Activated naive CD4-positive, alpha-beta T cell treated with anti-CD3 and anti-CD28 coated beads for 36 hours (primary cell): ENCODE measurements around the gene SRP72. TPM values are rescaled to one million over a fixed set of nuclear protein-coding genes. Genes with fewer than 3 reads are reported as not detected.

Source experiments
- CTCF ChIA-PET: fragments of 350-600 bp; sonication (Branson Sonifier 250); formaldehyde crosslinking; loops from one replicate; lab custom pipeline; 2021; ENCODE audit warnings: antibody characterized with exemption; lab: Charles Lee
- DNase-seq: peaks from one replicate; pipeline ENCODE4 v3.0.0-alpha.2; 2020
- H3K27ac Mint-ChIP-seq: one replicate; pipeline ENCODE4 v1.8.0; 2021; ENCODE audit warnings: mild to moderate bottlenecking, mixed read lengths
- H3K27me3 Mint-ChIP-seq: one replicate; pipeline ENCODE4 v1.8.0; 2021; ENCODE audit warnings: low read depth, mixed read lengths
- H3K36me3 Mint-ChIP-seq: one replicate; pipeline ENCODE4 v1.8.0; 2021; ENCODE audit warnings: low read depth, mixed read lengths
- H3K4me1 Mint-ChIP-seq: one replicate; pipeline ENCODE4 v1.8.0; 2021; ENCODE audit warnings: low read depth, mixed read lengths
- H3K4me3 Mint-ChIP-seq: one replicate; pipeline ENCODE4 v1.8.0; 2021; ENCODE audit warnings: mild to moderate bottlenecking, moderate library complexity, mixed read lengths
- H3K9me3 Mint-ChIP-seq: one replicate; pipeline ENCODE4 v1.8.0; 2021; ENCODE audit warnings: mixed read lengths
- intact Hi-C: fragments of 100-400 bp; cut with micrococcal nuclease; formaldehyde crosslinking; loops from one replicate; pipeline ENCODE4 v1.15.1; 2023
- total RNA-seq, 2 experiments: library from RNA; stranded (reverse); gene quantifications; one replicate each; pipeline ENCODE4 v1.2.3, GENCODE V29; 2021

SRP72 gene
- total RNA-seq, 2 experiments from 2014 or later, result 200 to 212 TPM

- intact Hi-C loops, result no loop called here
- no peaks in the 10 kb centered on the region for H3K4me1 Mint-ChIP-seq
These were observed 46.1 kb downstream of the SRP72 start for GRCh38 chr4:56513517-56513916.

GRCh38 chr4:56530269-56531148, 63.1 kb downstream of the SRP72 start:
- H3K9me3 Mint-ChIP-seq, result no peaks in the 10 kb centered on the region
- H3K4me1 Mint-ChIP-seq, result peaks cover 1% of the 10 kb centered on the region
- H3K27me3 Mint-ChIP-seq, result peaks cover 4% of the 10 kb centered on the region
- peak; percentile 88 for DNase-seq
- peak overlapping the region; percentile 58 for H3K4me3 Mint-ChIP-seq
- no peak overlapping the region for H3K27ac Mint-ChIP-seq
- H3K36me3 Mint-ChIP-seq, result no peaks in the 10 kb centered on the region
- CTCF ChIA-PET, result interaction anchor here (0.9 to 2.0 kb wide), 3 partner anchors 13 to 306 kb away, joined by 3 to 9 read pairs (median 3); no protein-coding TSS in a partner anchor
- intact Hi-C loops, result loop anchor here (1.0 to 5.0 kb wide), 8 partner anchors 14 to 1133 kb away; partner anchors contain the start of genes ARL9, CEP135, PAICS and SRP72

More at GRCh38 chr4:56513517-56513916, 46.1 kb downstream of the SRP72 start:
- CTCF ChIA-PET, result no interaction called here
- peaks cover 3% of the 10 kb centered on the region for H3K27me3 Mint-ChIP-seq
- no peak overlapping the region for H3K4me3 Mint-ChIP-seq
- H3K36me3 Mint-ChIP-seq, result no peaks in the 10 kb centered on the region
- H3K27ac Mint-ChIP-seq, result no peak overlapping the region
- H3K9me3 Mint-ChIP-seq, result no peaks in the 10 kb centered on the region
- DNase-seq, result no peak

- CTCF ChIA-PET, result interaction anchor here (0.9 to 2.0 kb wide), 3 partner anchors 13 to 305 kb away, joined by 3 to 9 read pairs (median 3); no protein-coding TSS in a partner anchor
- no peak for DNase-seq
- Mint-ChIP-seq H3K4me3 (no peak overlapping the region), H3K4me1 (peaks cover 1% of the 10 kb centered on the region), H3K27ac (no peak overlapping the region), H3K36me3 (no peaks in the 10 kb centered on the region), H3K9me3 (no peaks in the 10 kb centered on the region), H3K27me3 (peaks cover 6% of the 10 kb centered on the region)
- intact Hi-C loops, result loop anchor here (2.0 to 5.0 kb wide), 3 partner anchors 288 to 1134 kb away; partner anchors contain the start of gene TMEM165
These were observed 63.8 kb downstream of the SRP72 start for GRCh38 chr4:56531149-56531770.

GRCh38 chr4:56531823-56532222, 64.4 kb downstream of the SRP72 start:
- Mint-ChIP-seq H3K4me1 (peaks cover 1% of the 10 kb centered on the region), H3K4me3 (no peak overlapping the region), H3K27me3 (peaks cover 8% of the 10 kb centered on the region), H3K9me3 (no peaks in the 10 kb centered on the region), H3K36me3 (no peaks in the 10 kb centered on the region), H3K27ac (no peak overlapping the region)
- CTCF ChIA-PET, result interaction anchor here (0.9 to 2.0 kb wide), 3 partner anchors 13 to 305 kb away, joined by 3 to 9 read pairs (median 3); no protein-coding TSS in a partner anchor
- no peak for DNase-seq
- intact Hi-C loops, result loop anchor here (2.0 to 5.0 kb wide), 3 partner anchors 287 to 1135 kb away; partner anchors contain the start of gene TMEM165

GRCh38 chr4:56532239-56532638, 64.8 kb downstream of the SRP72 start:
- Mint-ChIP-seq H3K27ac (no peak overlapping the region), H3K27me3 (peaks cover 10% of the 10 kb centered on the region), H3K9me3 (no peaks in the 10 kb centered on the region), H3K4me1 (peaks cover 1% of the 10 kb centered on the region), H3K36me3 (no peaks in the 10 kb centered on the region), H3K4me3 (no peak overlapping the region)
- no peak for DNase-seq
- CTCF ChIA-PET, result interaction anchor here (1.0 to 1.6 kb wide), 2 partner anchors 12 to 13 kb away, joined by 5 read pairs; no protein-coding TSS in a partner anchor
- intact Hi-C loops, result loop anchor here (5.0 kb wide), 2 partner anchors 305 to 1135 kb away; partner anchors contain the start of gene TMEM165

- Mint-ChIP-seq H3K9me3 (no peaks in the 10 kb centered on the region), H3K4me3 (no peak overlapping the region), H3K36me3 (no peaks in the 10 kb centered on the region), H3K27me3 (peaks cover 13% of the 10 kb centered on the region), H3K4me1 (no peaks in the 10 kb centered on the region), H3K27ac (no peak overlapping the region)
- DNase-seq, result no peak
- intact Hi-C loops, result no loop called here
- CTCF ChIA-PET, result no interaction called here
These were observed 68.5 kb downstream of the SRP72 start for GRCh38 chr4:56535915-56536314.

GRCh38 chr4:56537147-56537546, 69.7 kb downstream of the SRP72 start:
- no peak for DNase-seq
- Mint-ChIP-seq H3K27ac (no peak overlapping the region), H3K4me3 (no peak overlapping the region), H3K36me3 (no peaks in the 10 kb centered on the region), H3K4me1 (no peaks in the 10 kb centered on the region), H3K9me3 (no peaks in the 10 kb centered on the region), H3K27me3 (peaks cover 13% of the 10 kb centered on the region)
- CTCF ChIA-PET, result no interaction called here
- intact Hi-C loops, result no loop called here

GRCh38 chr4:56540826-56541225, 73.4 kb downstream of the SRP72 start:
- Mint-ChIP-seq H3K4me3 (no peak overlapping the region), H3K36me3 (no peaks in the 10 kb centered on the region), H3K27me3 (peaks cover 10% of the 10 kb centered on the region), H3K4me1 (peaks cover 10% of the 10 kb centered on the region), H3K9me3 (no peaks in the 10 kb centered on the region), H3K27ac (no peak overlapping the region)
- CTCF ChIA-PET, result no interaction called here
- no peak for DNase-seq
- intact Hi-C loops, result no loop called here

GRCh38 chr4:56544573-56545131, 77.2 kb downstream of the SRP72 start:
- Mint-ChIP-seq H3K27ac (no peak overlapping the region), H3K36me3 (no peaks in the 10 kb centered on the region), H3K27me3 (no peaks in the 10 kb centered on the region), H3K9me3 (no peaks in the 10 kb centered on the region), H3K4me1 (peaks cover 14% of the 10 kb centered on the region), H3K4me3 (peak overlapping the region; percentile 57)
- intact Hi-C loops, result loop anchor here (1.0 to 5.0 kb wide), 8 partner anchors 14 to 597 kb away; partner anchors contain the start of genes AASDH and CEP135
- CTCF ChIA-PET, result interaction anchor here (0.6 to 2.2 kb wide), 31 partner anchors 9 to 1151 kb away, joined by 3 to 10 read pairs (median 4); partner anchors contain the start of genes AASDH and PAICS
- DNase-seq, result peak; percentile 86

GRCh38 chr4:56550642-56551041, 83.2 kb downstream of the SRP72 start:
- no peaks in the 10 kb centered on the region for H3K36me3 Mint-ChIP-seq
- intact Hi-C loops, result no loop called here
- H3K27ac Mint-ChIP-seq, result no peak overlapping the region
- CTCF ChIA-PET, result interaction anchor here (0.6 kb wide), 1 partner anchor 118 kb away, joined by 4 read pairs; no protein-coding TSS in a partner anchor
- H3K9me3 Mint-ChIP-seq, result no peaks in the 10 kb centered on the region
- no peaks in the 10 kb centered on the region for H3K27me3 Mint-ChIP-seq
- DNase-seq, result no peak
- H3K4me3 Mint-ChIP-seq, result no peak overlapping the region
- peaks cover 4% of the 10 kb centered on the region for H3K4me1 Mint-ChIP-seq

GRCh38 chr4:56551516-56551915, 84.1 kb downstream of the SRP72 start:
- no peaks in the 10 kb centered on the region for H3K27me3 Mint-ChIP-seq
- no peak overlapping the region for H3K4me3 Mint-ChIP-seq
- H3K27ac Mint-ChIP-seq, result no peak overlapping the region
- CTCF ChIA-PET, result no interaction called here
- peaks cover 4% of the 10 kb centered on the region for H3K4me1 Mint-ChIP-seq
- no peak for DNase-seq
- H3K36me3 Mint-ChIP-seq, result no peaks in the 10 kb centered on the region
- intact Hi-C loops, result no loop called here
- no peaks in the 10 kb centered on the region for H3K9me3 Mint-ChIP-seq

- Mint-ChIP-seq H3K36me3 (no peaks in the 10 kb centered on the region), H3K9me3 (no peaks in the 10 kb centered on the region), H3K4me3 (no peak overlapping the region), H3K27ac (no peak overlapping the region), H3K4me1 (peaks cover 4% of the 10 kb centered on the region), H3K27me3 (no peaks in the 10 kb centered on the region)
- no peak for DNase-seq
- intact Hi-C loops, result no loop called here
- CTCF ChIA-PET, result no interaction called here
These were observed 84.9 kb downstream of the SRP72 start for GRCh38 chr4:56552273-56552672.
